Loucy (cell line): Measurements from ENCODE around the gene CENPE.

Experiments used
- H2AFZ ChIP-seq: fragments of 200-600 bp; sonication (generic); 2 replicates; pipeline ENCODE4 v1.6.0; 2016; ENCODE audit warnings: antibody characterized with exemption, mild to moderate bottlenecking, low read length, moderate library complexity
- H3F3A ChIP-seq: fragments of 200-600 bp; 2 replicates; pipeline ENCODE4 v1.6.0; 2016; ENCODE audit warnings: antibody characterized with exemption, low read depth, mild to moderate bottlenecking
- H3K27me3 ChIP-seq: fragments of 200-600 bp; sonication (generic); 2 replicates; pipeline ENCODE4 v1.6.1; 2014; ENCODE audit warnings: low read length, mild to moderate bottlenecking; ENCODE audit not compliant: insufficient read depth, poor library complexity, severe bottlenecking
- H3K36me3 ChIP-seq: fragments of 200-600 bp; sonication (generic); 2 replicates; pipeline ENCODE4 v1.6.1; 2016; ENCODE audit warnings: low read length; ENCODE audit not compliant: insufficient read depth
- H3K4me1 ChIP-seq: fragments of 200-600 bp; sonication (generic); 2 replicates; pipeline ENCODE4 v1.5.1; 2014; ENCODE audit warnings: low read length, mild to moderate bottlenecking; ENCODE audit not compliant: insufficient read depth, poor library complexity, severe bottlenecking
- H3K4me2 ChIP-seq: fragments of 200-600 bp; sonication (generic); 2 replicates; pipeline ENCODE4 v1.6.0; 2014; ENCODE audit warnings: antibody characterized with exemption, low read length, low read depth, mild to moderate bottlenecking; ENCODE audit not compliant: poor library complexity, severe bottlenecking
- H3K4me3 ChIP-seq: fragments of 200-600 bp; sonication (generic); 2 replicates; pipeline ENCODE4 v1.5.1; 2014; ENCODE audit warnings: low read length, mild to moderate bottlenecking, mixed read lengths; ENCODE audit not compliant: poor library complexity, severe bottlenecking
- H3K79me2 ChIP-seq: fragments of 200-600 bp; sonication (generic); 2 replicates; pipeline ENCODE4 v1.6.1; 2014; ENCODE audit warnings: low read length; ENCODE audit not compliant: insufficient read depth
- H3K9ac ChIP-seq: fragments of 200-600 bp; sonication (generic); 2 replicates; pipeline ENCODE4 v1.6.0; 2014; ENCODE audit warnings: mild to moderate bottlenecking, low read depth, low read length, moderate library complexity; ENCODE audit not compliant: poor library complexity, severe bottlenecking
- H3K9me2 ChIP-seq: fragments of 200-600 bp; sonication (generic); replicated peaks from 2 replicates; pipeline ENCODE4 v1.6.1; 2016; ENCODE audit warnings: low read depth, low read length, mixed read lengths
- H3K9me3 ChIP-seq: fragments of 200-600 bp; sonication (generic); 2 replicates; pipeline ENCODE4 v1.6.1; 2014; ENCODE audit warnings: mild to moderate bottlenecking, antibody characterized with exemption, low read length, low read depth; ENCODE audit not compliant: insufficient read depth
- H4K20me1 ChIP-seq: fragments of 200-600 bp; sonication (generic); 2 replicates; pipeline ENCODE4 v1.6.0; 2014; ENCODE audit warnings: antibody characterized with exemption, low read length, mild to moderate bottlenecking; ENCODE audit not compliant: insufficient read depth, poor library complexity, severe bottlenecking
- EZH2phosphoT487 ChIP-seq: fragments of 200-600 bp; IDR thresholded peaks from 2 replicates; pipeline ENCODE4 v1.6.1; 2018; ENCODE audit warnings: antibody characterized with exemption, mild to moderate bottlenecking, moderate library complexity, borderline replicate concordance
- TF ChIP-seq, protein P1 (sequence below): fragments of 200-600 bp; sonication (generic); conservative IDR thresholded peaks from 2 replicates; pipeline ENCODE4 v1.5.1; 2014; ENCODE audit warnings: mild to moderate bottlenecking, antibody characterized with exemption, low read length

CENPE gene

DNA sequence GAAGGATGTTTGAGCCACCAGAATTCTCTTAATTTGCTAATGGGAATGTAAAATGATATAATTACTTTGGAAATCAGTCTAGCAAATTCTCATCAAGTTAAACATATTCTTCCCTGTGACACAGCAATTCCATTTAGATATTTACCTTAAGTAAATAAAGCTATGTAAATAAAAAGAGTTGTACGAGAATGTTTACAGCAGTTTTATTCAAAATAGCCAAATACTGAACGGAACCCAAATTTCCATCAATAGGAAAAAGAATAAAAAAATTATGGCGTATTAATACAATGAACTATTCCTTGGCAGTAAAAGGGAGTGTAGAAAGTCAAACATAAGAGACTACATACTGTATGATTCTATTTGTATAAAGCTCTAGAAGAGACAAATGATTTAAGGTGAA is 45.8 kb downstream of the CENPE start:
- Histone ChIP-seq H3K9ac (no peak overlapping the region), H4K20me1 (no peaks in the 10 kb centered on the region), H3F3A (no peaks in the 10 kb centered on the region), H3K36me3 (peaks cover 84% of the 10 kb centered on the region), H3K4me3 (no peak overlapping the region), H2AFZ (no peak overlapping the region), H3K4me1 (no peaks in the 10 kb centered on the region), H3K27me3 (no peaks in the 10 kb centered on the region), H3K9me2 (no peaks in the 10 kb centered on the region), H3K4me2 (no peak overlapping the region), H3K79me2 (no peaks in the 10 kb centered on the region), H3K9me3 (no peaks in the 10 kb centered on the region; the same call in 1 of the 2 replicates)
- TF ChIP-seq, protein P1, sequence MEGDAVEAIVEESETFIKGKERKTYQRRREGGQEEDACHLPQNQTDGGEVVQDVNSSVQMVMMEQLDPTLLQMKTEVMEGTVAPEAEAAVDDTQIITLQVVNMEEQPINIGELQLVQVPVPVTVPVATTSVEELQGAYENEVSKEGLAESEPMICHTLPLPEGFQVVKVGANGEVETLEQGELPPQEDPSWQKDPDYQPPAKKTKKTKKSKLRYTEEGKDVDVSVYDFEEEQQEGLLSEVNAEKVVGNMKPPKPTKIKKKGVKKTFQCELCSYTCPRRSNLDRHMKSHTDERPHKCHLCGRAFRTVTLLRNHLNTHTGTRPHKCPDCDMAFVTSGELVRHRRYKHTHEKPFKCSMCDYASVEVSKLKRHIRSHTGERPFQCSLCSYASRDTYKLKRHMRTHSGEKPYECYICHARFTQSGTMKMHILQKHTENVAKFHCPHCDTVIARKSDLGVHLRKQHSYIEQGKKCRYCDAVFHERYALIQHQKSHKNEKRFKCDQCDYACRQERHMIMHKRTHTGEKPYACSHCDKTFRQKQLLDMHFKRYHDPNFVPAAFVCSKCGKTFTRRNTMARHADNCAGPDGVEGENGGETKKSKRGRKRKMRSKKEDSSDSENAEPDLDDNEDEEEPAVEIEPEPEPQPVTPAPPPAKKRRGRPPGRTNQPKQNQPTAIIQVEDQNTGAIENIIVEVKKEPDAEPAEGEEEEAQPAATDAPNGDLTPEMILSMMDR, result no peak
- TF ChIP-seq EZH2phosphoT487, result no peak

GRCh38 chr4:103150677-103151076 is 47.5 kb downstream of the CENPE start:
- peaks cover 82% of the 10 kb centered on the region for H3K36me3 ChIP-seq
- no peak overlapping the region for H3K4me2 ChIP-seq
- H4K20me1 ChIP-seq, result no peaks in the 10 kb centered on the region
- no peak overlapping the region for H3K4me3 ChIP-seq
- no peak overlapping the region for H3K9ac ChIP-seq
- no peaks in the 10 kb centered on the region for H3K9me3 ChIP-seq
- no peak for TF ChIP-seq EZH2phosphoT487
- TF ChIP-seq, protein P1, result no peak
- H3K79me2 ChIP-seq, result no peaks in the 10 kb centered on the region
- H2AFZ ChIP-seq, result no peak overlapping the region
- no peaks in the 10 kb centered on the region for H3F3A ChIP-seq
- no peaks in the 10 kb centered on the region for H3K4me1 ChIP-seq
- no peaks in the 10 kb centered on the region for H3K9me2 ChIP-seq
- H3K27me3 ChIP-seq, result no peaks in the 10 kb centered on the region

DNA sequence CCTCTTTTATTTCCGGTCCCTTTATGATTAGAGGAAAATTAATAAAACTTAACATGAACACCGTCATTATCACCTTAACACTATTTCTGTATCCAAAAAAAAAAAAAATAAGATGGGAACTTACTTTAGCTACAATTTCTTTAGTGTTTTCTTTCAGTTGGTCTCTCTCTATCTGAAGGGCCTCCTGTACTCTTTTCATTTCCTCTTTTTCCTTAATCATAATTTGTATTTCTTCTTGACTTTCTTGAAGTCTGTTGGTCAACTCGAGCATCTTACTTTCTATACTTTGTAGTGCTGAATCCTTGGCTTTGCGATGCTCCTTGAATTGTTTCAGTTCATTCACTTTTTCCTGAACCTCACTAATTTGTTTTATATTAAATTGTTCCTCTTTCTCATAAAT is 53.2 kb downstream of the CENPE start:
- no peak overlapping the region for H3K4me2 ChIP-seq
- TF ChIP-seq, protein P1, result no peak
- no peak for TF ChIP-seq EZH2phosphoT487
- no peaks in the 10 kb centered on the region for H3K9me2 ChIP-seq
- H3K4me1 ChIP-seq, result no peaks in the 10 kb centered on the region
- no peaks in the 10 kb centered on the region for H3F3A ChIP-seq
- no peak overlapping the region for H3K9ac ChIP-seq
- H2AFZ ChIP-seq, result no peak overlapping the region
- H4K20me1 ChIP-seq, result no peaks in the 10 kb centered on the region
- no peak overlapping the region for H3K4me3 ChIP-seq
- peaks cover 86% of the 10 kb centered on the region for H3K36me3 ChIP-seq
- H3K9me3 ChIP-seq, result no peaks in the 10 kb centered on the region
- no peaks in the 10 kb centered on the region for H3K79me2 ChIP-seq
- no peaks in the 10 kb centered on the region for H3K27me3 ChIP-seq
